RCC 7860 (cell line): ENCODE data around the gene SPACA4.

Source experiments
- DNase-seq: peaks from one replicate; pipeline ENCODE4 v3.0.0-alpha.2; 2015; ENCODE audit warnings: low spot score
- FAIRE-seq: peaks from 2 replicates; lab custom pipeline; 2012; peaks lifted over from hg19 to GRCh38; lab: Jason Lieb, UNC

The SPACA4 gene

DNA sequence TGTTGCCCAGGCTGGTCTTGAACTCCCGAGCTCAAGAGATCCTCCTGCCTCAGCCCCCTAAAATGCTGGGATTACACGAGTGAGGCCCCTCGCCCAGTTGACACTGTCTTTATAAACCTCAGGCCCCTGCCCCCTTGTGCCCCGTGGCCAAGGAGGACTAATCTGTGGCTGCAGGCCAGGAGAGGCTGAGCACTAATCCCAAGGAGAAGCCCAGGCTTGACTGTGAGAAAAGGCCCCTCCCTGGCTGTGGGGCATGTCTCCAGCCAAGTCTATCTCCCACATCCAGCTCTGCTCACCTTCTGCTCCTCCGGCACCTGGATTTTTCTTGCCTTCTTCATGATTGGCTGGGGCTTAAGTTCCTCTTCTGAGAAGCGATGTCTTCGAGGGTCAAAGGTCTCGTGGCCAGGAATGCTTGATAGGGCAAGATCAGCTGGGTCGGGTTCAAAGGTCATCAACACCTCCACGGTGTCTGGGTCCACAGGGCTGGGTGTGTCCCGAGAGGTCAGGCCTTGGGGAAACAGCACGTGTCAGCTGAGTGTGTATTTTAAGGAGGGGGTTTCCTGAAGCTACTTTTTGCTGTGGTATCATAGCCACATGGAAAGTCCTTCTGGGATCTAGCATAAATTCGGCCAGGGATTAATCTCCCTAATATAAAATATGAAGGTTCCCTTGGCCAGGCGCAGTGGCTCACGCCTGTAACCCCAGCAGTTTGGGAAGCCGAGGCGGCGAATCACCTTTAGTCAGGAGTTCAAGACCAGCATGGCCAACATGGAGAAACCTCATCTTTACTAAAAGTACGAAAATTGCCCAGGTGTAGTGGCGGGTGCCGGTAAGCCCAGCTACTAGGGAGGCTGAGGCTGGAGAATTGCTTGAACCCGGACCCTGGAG, 26.9 kb downstream of the SPACA4 start:
- no peak for FAIRE-seq
- DNase-seq = no peak

DNA sequence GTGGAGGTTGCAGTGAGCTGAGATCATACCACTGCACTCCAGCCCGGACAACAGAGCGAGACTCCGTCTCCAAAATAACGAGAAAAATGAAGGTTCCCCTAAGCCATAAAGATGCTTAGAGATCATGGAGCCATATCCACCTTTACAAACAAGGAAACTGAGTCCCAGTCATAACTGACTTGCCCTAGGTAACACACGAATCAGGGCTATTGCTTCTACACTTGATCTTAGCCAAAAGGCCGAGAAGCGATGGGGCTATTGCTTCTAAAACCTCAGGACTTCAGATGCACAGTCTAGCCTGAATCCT, 27.4 kb downstream of the SPACA4 start:
- no peak for FAIRE-seq

DNA sequence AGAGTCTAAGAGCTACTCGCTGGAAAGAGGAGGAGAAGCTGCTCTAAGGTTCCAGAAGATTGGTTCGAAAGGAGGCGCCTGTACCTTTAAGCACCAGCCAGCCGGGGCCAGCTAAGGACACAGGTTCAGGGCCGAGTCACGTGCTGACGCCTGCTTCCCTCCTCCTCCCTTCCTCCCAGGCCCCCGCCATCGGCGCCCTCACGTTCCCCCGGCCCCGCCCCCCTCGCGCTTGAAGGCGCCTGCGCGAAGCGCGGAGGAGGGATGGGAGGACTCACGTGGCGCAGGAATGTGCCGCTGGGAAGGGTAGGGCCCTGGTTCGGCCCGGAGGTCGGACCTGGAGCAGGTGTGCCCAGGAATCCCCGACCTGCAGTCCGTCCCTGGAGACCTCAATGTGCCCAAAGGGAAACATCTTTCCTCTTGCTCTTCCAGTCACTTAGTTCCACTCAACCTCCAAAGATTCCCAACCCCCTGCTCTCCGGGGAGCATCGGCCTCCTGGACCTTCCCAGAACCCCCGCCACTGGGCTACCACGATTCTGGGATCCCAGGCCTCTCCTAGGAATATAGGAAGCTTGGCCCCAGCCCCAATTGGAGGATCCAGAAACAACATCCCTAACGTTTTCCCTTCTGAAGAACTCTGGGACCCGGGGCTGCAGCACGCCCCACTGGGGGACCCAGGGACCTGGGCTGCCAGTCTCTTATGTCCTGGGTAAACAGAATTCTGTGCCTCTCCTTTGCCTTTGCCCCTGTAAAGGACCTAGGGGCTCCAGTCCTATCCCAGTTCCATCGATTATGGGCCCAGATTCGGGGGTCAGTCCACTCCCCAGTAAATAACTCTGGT, 28.1 kb downstream of the SPACA4 start:
- FAIRE-seq = no peak
- DNase-seq = peak; percentile 58

More for the DNA sequence above, 27.4 kb downstream of the SPACA4 start:
- no peak for DNase-seq

DNA sequence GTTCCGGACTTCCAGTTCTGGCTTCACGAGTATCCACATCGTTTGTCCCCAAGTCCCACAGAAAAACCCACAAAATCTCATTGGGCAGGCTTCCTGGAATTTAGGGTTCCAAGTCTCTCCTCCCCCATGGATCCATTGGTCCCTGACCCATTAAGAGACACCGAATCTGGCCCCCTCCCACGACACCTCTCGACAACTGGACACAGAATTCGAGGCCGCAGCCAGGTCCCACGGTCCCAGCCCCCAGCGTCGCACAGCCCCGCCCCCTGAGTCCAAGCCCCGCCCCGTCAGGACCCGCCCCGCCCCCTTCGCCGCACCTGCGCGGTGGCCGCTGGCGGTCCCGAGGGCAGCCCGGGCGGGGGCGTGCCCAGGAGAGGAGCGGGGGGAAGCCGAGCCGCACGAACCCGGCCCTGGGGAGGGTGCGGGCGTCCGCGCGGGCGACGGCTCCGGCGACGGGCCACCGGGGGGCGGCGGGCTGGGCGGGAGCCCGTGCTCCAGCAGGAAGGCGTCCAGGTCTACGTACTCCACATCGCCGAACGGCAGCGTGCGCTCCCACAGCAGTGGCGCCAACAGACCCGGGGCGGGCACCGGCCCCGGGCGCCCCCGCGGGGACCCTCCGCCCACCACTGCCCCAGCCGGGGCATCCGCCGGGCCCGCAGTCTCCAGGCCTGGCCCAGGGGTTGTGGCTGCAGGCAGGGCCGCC, 28.9 kb downstream of the SPACA4 start:
- FAIRE-seq = no peak

DNA sequence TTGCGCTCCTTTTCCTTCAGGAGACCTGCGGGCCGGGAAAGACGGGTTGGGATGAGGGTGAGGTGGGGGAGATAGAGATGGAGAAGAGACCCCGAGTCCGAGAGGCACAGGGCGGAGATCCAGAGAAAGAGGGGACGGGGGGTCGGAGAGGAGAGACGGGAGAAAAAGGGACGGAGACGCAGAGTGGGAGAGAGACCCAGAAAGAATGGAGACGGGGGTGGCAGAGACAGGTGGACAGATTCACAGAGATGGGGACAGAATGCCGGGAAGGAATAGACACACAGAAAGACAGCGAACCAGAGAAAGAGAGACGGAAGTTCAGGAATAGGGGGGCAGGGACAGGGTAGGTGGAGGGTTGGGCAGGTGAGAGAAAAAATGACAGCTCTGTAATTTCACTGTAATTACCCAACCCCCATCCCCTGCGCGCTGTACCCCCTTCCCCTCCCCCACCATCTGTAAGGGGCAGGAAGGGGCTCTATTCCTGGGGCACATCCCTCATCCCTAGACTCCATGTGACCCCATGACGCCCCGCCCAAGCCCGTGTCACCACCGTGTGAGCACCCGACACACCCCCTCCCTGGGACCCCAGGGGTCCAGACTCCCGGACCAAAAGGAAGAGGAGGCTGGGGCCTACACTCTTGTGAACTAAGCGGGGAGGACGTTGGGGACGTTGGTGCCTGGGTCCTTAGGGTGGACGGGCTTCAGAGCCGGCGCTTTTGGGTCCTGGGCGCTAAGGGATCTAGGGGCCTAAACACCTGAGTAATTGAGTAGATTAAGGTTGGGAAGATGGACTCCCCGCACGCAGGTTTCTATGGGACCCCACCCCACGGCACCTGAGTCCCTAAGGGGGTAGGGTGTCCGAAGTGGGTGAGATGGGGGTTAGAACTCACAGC, 29.7 kb downstream of the SPACA4 start:
- FAIRE-seq = no peak

More for the DNA sequence above, 28.9 kb downstream of the SPACA4 start:
- no peak for DNase-seq

DNA sequence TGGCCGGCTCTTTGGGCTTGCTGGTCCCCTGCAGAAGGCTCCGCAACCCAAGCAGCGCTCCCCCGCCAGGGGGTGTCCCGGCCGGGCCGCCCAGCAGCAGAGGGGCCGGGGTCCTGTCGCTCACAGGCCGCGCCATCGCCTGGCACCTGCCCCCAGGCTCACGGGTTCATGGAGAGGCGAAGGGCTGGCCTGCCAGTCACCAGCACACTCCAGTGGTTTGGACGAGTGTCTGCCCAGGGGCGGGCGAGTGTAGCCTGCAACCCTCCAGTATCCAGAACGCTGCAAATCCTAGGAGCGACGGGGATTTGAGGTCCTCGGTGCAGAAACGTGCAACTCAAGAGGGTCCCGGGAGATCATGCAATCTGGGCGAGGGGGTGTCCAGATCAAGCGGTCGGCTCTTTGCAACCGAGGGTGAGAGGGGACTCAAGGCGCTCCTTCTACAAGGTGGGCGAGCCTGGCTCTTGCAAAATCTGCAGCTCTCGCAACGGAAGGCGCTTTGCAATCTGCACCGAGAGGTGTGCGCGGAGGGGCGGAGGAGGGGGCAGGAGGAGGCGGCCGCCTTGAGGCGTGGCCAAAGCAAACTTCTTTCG, 30.4 kb downstream of the SPACA4 start, which contains the start of gene DBP:
DBP (minus strand) TSS at position 521 of the 590 bp plus-strand sequence; CDS start at position 136, 385 bp downstream.
- no peak for DNase-seq
- no peak for FAIRE-seq

More for the DNA sequence above, 29.7 kb downstream of the SPACA4 start:
- DNase-seq = no peak

DNA sequence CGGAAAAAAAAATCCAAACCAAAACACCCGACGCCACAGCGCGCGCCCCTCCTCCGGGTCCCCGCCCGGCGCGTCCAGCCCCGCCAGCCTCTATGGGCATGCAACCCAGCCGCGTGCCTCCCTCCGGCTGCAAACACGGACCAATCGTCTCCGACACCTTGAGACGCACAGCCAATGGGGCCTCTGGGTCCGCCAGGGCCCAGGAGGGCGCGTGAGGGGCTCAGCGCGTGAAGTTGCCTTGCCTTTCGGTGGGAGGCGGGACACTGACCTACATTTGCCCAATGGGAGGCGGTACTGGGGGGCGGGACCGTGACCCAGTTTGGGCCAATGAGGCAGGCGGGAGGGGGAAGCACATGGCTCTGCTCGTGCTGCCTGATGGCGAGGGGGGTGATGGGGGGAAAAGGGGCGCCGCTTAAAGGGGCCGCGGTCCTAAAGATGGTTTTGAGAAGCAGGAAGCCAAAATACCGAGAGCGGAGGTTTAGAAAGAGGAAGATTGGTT, 31.0 kb downstream of the SPACA4 start:
- FAIRE-seq = no peak
- peak; percentile 55 for DNase-seq

DNA sequence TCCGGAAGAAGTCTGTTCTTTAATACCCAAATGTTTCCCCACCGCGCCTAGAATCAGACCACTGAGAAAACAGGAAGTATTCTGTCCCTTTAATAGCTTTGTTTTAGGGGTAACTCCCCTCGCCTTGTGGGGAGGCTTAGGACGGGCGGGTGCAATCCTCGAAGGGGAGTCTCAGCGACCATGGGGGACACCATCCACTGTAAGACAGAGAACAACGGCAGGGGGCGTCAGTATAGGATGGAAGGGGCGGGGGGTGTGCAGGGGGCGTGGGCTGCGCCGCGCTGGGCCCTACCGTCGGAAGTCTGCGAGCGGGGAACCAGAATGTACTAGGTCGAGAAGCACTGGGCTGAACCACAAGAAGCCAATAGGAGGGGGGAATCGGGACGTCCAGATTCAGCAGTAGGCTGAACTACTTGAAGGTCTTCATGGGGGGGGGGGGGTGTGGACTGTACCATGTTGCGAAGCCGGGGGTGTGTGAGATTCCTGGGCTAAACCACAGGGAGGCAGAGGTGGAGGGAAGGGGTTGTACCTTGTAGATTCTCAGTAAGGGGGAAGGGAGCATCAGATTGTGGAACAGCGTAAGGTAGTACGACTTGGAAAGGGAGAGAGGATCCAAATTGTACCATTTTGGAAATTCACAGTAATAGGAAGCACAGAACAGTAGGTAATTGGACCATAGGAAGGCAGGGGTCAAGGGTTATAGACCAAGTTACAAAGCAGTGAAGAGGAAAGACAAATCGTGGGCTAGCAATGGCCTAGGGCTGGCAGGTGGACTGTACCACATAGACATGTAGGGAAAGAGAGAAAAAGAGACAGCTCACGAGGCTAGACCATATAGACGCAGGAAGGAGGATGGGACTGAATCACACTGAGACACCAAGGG, 31.6 kb downstream of the SPACA4 start:
- FAIRE-seq = no peak
- DNase-seq = no peak

DNA sequence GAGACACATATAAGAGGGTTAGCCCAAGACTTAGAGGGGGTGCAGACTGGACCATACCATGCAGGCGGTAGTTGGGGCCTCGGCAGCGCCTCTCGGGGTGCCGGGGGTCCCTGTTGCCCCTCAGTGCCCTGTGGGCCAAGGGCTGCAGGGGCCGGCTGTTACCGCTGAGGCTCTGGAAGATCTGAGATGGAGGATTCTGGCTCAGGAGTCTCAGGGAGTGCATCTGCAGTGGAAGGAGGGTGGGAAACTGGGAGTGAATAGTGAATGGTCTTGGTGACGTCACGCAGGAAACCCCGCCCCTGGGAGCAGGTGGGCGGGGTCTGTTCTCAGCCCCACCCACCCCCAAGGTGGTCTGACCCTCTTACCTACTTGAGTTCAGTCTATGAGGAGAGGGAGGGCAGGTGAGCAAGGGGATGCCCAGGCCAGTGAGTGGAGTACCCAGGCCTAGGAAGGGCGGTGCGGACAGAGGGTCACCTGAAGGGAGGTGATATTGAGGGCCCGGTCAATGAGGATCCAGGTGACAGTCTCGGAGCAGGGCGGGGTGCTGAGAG, 32.4 kb downstream of the SPACA4 start:
- DNase-seq (no peak), FAIRE-seq (no peak)

DNA sequence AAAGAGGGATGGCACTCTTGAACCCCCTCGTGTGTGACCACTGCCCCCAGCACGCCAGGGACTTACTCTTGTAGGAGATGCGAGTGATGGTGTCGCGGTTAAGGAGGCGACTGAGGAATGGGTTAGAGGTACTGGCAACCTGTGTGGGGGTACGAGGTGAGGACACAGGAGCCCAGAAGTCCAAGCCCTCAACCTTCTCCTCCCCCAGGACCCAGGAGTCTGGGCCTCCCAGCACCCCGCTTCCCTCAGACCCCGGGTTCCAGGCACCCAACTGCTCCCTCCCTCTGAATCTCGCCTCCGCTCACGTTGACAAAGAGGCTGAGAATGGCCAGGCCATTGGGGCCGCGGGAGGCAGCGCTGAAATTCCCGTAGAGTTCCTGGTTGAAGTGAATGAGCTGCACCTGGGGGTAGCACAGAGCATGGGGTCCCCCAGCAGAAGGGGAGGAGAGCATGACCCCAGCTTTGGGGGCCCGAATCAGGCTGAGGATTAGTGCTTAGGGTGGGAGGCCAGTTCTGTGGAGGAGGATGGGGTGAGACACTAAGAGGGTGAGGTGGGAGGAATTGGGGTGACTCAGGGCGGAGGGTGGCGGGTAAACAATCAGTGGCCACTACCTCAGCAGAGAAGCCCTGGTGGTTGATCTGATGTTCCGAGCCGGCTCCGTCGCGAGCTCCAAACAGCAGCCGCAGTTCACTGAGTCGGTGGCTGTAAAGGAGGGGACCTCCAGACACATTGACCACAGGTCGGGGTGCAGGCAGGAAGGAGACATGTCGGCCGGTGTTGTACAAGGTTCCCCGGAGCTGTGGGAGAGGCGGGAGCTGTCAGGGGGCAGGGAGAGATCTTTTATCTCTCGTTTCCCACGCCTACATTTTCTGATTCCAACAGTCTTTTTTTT, 33.2 kb downstream of the SPACA4 start:
- FAIRE-seq (no peak), DNase-seq (no peak)

DNA sequence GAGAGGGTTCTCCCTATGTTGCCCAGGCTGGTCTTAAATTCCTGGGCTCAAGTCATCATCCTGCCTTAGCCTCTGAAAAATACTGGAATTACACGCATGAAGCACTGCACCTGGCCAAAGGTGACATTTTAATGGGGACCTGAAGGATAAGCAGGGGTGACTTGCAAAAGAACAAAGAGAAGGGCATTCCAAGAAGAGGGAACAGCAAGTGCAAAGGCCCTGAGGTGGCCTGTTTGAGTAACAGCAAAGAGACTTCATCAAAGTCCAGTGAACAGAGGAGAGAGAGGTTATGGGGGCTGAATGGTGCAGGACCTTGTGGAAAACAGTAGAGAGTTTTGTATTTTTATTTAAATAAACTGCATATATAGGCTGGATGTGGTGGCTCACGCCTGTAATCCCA, 35.3 kb downstream of the SPACA4 start:
- DNase-seq = no peak
- FAIRE-seq = no peak

DNA sequence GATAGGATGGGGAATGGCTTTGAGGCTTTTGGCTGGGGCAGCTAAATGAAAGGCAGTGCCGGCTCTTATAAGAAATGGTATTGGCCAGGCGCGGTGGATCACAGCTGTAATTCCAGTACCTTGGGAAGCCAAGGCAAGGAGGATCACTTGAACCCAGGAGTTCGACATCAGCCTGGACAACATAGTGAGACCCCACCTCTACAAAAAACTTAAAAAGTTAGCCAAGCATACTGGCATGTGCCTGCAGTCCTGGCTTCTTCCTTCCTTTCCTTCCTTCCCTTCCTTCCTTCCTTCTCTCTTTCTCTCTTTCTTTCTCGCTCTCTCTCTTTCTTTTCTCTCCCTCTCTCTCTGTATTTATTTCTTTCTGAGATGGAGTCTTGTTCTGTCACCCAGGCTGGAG, 36.3 kb downstream of the SPACA4 start:
- DNase-seq = no peak
- FAIRE-seq = no peak

DNA sequence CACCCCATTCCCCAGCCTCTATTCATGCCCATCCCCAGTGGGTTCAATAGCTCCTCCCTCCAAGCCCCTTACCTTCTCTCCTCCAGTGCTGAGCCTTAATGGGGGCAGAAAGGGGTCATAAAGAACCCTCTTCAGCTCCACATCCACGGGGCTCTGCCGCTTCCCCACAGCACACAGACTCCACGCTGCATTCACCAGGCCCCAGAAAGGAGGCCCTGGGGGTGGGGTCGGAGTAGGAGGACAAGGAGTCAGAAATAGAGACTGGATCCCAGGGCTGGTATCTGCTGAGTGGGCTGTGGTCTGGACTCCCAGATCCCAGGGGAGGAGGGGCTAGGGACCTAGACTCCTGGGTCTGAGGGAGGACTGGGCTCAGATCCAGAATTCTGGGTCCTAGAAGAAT, 37.8 kb downstream of the SPACA4 start:
- FAIRE-seq = no peak
- DNase-seq = no peak

DNA sequence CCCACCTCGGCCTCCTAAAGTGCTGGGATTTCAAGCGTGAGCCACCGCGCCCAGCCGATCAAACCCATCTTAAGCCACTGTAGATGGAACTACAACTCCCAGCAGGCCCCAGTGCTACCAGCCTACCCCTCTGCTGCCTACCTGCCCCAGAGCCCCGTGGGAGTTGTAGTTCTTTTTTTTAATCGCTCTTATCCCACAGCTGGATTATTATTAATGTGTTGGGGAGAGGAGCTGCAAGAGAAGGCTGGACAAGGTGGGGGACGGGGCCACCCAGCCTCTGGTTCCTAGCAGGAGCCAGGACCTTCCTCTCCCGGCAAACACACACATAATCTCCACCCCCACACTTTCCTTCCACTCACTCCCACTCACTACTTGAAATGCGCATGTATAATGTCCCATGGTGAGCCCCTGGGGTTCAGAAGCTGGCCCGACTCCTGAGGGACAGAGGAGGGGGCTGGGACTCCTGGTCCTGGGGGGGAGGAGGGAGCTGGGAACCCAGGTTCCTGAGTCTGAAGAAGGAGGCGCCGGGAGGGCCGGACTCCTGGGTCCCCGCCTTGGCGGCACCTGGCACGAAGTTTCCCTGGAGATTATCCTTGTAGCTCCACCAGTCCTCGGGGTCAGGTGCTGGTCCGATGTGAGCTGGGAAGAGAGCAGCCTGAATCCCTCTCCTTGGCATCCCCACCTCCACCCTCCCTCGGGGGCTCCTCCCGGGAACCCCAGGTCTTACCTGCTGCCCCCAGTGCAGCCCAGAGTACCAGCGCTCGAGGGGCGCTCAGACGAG, 38.5 kb downstream of the SPACA4 start:
- FAIRE-seq = no peak
- peak; percentile 23 for DNase-seq

DNA sequence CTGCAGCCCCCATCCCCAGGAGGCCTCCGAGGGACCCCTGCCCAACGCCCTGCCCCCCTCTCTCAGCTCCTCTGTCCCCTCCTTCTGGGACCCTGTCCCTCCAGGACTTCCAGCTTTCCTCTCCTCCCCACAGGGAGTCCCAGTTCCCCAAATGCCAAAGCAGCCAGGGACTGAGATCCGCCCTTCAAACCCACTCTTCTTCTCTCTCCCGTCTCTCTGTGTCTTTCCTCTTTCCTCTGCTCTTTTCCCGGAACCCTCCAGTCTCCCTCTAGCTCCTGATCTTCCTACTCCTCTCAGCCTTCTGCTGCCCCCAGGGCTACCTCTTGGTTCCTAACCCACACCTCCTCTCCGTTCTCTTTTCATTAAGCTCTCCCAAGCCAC, 39.1 kb downstream of the SPACA4 start:
- DNase-seq (no peak), FAIRE-seq (no peak)

DNA sequence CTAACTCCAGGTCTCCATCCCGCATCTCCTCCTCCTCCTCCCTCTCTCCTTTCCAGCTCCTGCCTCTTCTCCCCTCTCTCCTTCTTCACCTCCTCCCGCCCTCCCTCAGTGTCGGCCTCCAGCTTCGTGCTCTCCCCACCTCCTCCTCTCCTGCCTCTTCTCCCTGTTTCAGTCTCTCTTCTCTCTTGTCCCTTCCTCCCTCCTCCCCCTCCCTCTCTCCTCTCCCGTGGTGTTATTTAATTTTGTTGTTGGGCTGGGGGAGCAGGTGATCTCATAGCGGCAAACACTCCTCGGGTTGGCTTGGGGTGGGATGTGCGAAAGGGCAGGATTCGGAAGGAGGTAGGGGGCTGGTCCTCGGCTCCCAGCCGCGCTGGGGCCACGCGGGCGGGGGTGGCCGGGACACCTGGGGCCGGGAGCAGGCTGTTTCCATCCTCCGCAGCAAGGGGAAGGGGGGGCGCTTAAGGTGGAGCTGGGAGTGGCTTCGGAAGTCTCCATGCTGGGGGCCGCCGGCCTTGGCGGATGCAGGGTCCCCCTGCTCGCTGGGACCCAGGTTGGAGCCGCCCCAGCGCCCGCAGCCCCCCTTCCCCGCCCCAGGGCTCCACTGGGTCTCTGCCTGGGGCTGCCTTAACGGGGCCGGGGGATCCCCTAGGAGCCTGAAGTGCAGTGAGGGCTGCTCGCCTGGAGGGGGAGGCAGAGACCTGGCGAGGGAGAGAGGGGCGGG, 39.6 kb downstream of the SPACA4 start, which contains the start of gene CA11:
CA11 (minus strand) TSS at position 187 of the 721 bp plus-strand sequence. CDS start 555 bp downstream, outside the sequence.
- DNase-seq (peak; percentile 16), FAIRE-seq (no peak)
